HAP-1 (cell line): ENCODE data around the gene APEX1.

Experiments used
- DNase-seq, 2 experiments: peaks; one replicate each; pipeline ENCODE4 v3.0.0-alpha.2; 2016 to 2020; ENCODE audit warnings: low spot score in 2 of 2
- H3K27me3 ChIP-seq: fragments of 250-450 bp; sonication (Bioruptor Pico); 2 replicates; pipeline ENCODE4 v1.5.1; 2020; ENCODE audit warnings: low read depth, mild to moderate bottlenecking, moderate library complexity
- H3K36me3 ChIP-seq: fragments of 250-450 bp; sonication (Bioruptor Pico); replicated peaks from 2 replicates; pipeline ENCODE4 v1.5.1; 2020; ENCODE audit warnings: mild to moderate bottlenecking
- H3K4me1 ChIP-seq: fragments of 250-450 bp; sonication (Bioruptor Pico); 2 replicates; pipeline ENCODE4 v1.5.1; 2020; ENCODE audit warnings: mild to moderate bottlenecking
- H3K4me3 ChIP-seq: fragments of 250-450 bp; sonication (Bioruptor Pico); 2 replicates; pipeline ENCODE4 v1.5.1; 2020; ENCODE audit warnings: mild to moderate bottlenecking, moderate library complexity
- H3K9me3 ChIP-seq: fragments of 250-450 bp; sonication (Bioruptor Pico); 2 replicates; pipeline ENCODE4 v1.5.1; 2020; ENCODE audit warnings: mild to moderate bottlenecking, moderate library complexity
- in situ Hi-C: fragments of 300-500 bp; cut with MboI; formaldehyde crosslinking; loops from 3 replicates; pipeline ENCODE4 v1.14.3; 2020; ENCODE audit warnings: low sequenced_read_pairs, inconsistent platforms, mixed read lengths

Gene APEX1

DNA sequence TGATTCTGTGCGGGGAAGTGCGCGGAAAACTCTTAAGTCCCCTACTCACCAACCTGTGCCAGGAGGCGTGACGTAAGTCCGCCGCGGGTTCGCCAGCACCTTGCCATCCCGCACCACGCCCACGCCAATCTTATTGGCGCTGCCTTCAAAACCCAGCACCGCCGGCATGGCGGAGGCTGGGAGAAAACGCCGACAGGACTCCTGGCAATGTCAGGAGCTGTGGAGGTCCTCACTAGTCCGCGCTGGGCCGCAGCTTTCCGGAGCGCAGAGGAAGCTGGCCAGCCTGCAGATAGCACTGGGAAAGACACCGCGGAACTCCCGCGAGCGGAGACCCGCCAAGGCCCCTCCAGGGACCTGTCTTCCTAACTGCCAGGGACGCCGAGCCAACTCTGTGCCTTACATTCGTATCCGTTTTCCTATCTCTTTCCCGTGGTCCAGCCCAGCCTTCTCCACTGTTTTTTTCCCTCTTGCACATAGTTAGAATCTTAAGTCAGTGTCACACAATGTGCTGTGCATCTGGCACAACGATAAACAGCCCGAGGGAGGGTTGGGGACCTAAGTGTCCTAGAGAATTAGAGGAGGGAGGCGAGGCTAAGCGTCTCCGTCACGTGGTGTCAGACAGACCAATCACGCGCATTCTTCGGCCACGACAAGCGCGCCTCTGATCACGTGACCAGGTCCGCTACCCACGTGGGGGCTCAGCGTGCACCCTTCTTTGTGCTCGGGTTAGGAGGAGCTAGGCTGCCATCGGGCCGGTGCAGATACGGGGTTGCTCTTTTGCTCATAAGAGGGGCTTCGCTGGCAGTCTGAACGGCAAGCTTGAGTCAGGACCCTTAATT, at the start of gene APEX1, which contains the start of gene OSGEP:
Gene APEX1 (plus strand): TSS at position 711 of the 839 bp plus-strand sequence. CDS start 420 bp downstream, outside the sequence.
Gene OSGEP (minus strand): TSS at position 297 of the 839 bp plus-strand sequence. CDS start 129 bp downstream, at position 168.
- peaks cover 55% of the 10 kb centered on the region for H3K36me3 ChIP-seq
- peak; percentile 99 for DNase-seq
- in situ Hi-C loops = loop anchor here (5.0 kb wide), 1 partner anchor 37 kb away; no protein-coding TSS in a partner anchor

GRCh38 chr14:20409226-20409625, 45.8 kb upstream of the APEX1 start:
- in situ Hi-C loops = no loop called here

More for the DNA sequence above, at the start of gene APEX1, which contains the start of gene OSGEP:
- H3K27me3 ChIP-seq = no peaks in the 10 kb centered on the region
- peak within 1 kb of the TSS; percentile 72 for H3K4me3 ChIP-seq
- H3K9me3 ChIP-seq = no peaks in the 10 kb centered on the region
- H3K4me1 ChIP-seq = peaks cover 5% of the 10 kb centered on the region; the same call in 1 of the 2 replicates

DNA sequence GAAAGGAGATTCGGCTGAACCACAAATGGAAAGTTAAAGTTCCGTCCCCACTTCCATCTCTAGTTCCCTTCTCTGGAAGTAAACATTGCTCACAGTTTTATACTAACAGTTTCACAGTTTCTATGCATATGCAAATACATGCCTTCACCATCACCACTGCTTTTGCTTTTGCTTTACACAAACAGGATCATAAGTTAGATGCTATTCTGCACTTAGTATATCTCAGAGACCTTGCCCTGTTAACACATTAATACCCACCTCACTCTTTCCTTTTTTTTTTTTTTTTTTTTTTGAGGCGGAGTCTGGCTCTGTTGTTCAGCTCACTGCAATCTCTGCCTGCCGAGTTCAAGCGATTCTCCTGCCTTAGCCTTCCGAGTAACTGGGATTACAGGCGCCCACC, 42.6 kb upstream of the APEX1 start:
- Histone ChIP-seq H3K36me3 (peaks cover 5% of the 10 kb centered on the region; the same call in 1 of the 2 replicates), H3K4me1 (peaks cover 17% of the 10 kb centered on the region), H3K27me3 (no peaks in the 10 kb centered on the region), H3K4me3 (peak overlapping the region; percentile 90), H3K9me3 (no peaks in the 10 kb centered on the region)
- in situ Hi-C loops = no loop called here
- no peak for DNase-seq

More at GRCh38 chr14:20409226-20409625, 45.8 kb upstream of the APEX1 start:
- DNase-seq = no peak
- Histone ChIP-seq H3K36me3 (peaks cover 9% of the 10 kb centered on the region; the same call in 1 of the 2 replicates), H3K9me3 (no peaks in the 10 kb centered on the region), H3K4me3 (no peak overlapping the region), H3K27me3 (no peaks in the 10 kb centered on the region), H3K4me1 (peaks cover 14% of the 10 kb centered on the region)

DNA sequence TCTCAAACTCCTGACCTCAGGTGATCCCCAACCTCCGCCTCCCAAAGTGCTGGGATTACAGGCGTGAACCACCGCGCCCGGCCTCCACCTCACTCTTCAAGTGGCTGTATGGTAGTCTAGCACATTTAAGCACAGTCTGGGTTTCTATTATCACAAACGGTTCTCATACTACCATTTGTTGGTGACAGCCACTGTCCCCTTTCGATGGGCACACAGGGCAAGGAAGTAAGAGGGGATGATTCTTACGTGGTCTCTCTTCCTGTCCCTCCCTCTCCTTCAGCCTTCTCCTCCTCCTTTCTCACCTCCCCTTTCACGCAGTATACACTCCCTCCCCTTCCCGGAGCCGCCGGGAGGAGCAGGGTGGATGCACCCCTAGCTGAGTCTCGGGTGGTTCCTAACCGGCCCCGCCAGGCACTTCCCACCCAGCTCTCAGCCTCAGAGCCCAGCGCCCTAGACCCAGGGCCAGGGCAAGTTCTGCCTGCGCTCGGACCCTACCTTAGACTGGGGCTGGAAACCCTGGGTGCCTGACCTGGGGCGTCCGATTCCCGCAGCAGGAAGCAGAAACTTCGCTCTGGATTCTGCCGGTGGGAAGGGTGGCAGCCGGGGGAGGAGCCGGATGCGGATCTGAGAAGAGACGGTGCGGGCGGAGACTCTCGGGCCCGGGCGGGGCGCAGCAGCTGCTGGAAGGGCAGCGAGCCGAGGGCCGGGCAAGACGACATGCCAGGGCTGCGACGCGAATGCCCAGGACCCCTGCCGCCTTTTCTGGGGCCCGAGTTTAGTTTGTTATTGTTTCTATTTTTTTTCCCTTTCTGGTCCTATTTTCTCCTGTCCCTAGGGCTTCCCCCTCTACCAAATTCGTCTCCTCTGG, 41.9 kb upstream of the APEX1 start, which contains the start of gene TEP1:
Gene TEP1 (minus strand): TSS at position 626 of the 868 bp plus-strand sequence. CDS start 5,062 bp downstream, outside the sequence.
- peak; percentile 84 to 91 for DNase-seq
- in situ Hi-C loops = no loop called here
- Histone ChIP-seq H3K27me3 (no peaks in the 10 kb centered on the region), H3K9me3 (no peaks in the 10 kb centered on the region), H3K36me3 (no peaks in the 10 kb centered on the region; the same call in 1 of the 2 replicates), H3K4me3 (peak within 1 kb of the TSS; percentile 90), H3K4me1 (peaks cover 17% of the 10 kb centered on the region)

DNA sequence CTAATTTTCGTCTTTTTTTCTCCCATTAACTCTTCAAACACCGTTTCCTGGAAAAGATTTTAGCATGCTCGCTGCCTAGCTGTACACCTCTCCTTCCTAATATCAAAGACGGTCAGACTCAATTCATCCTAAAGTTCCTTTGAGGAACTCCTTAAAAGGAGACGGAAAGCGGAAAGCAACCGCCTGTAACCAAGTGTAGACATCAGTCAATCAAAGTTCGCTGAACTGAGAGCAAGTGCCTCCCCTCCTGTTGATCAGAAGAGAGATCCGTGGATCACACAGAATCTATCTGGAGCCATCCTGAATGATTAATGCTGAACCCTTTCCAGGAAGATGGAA, 41.3 kb upstream of the APEX1 start:
- Histone ChIP-seq H3K36me3 (no peaks in the 10 kb centered on the region), H3K27me3 (no peaks in the 10 kb centered on the region), H3K4me3 (peak overlapping the region; percentile 90), H3K9me3 (no peaks in the 10 kb centered on the region), H3K4me1 (peaks cover 17% of the 10 kb centered on the region)
- peak in 1 of 2 experiments; percentile 11 for DNase-seq
- in situ Hi-C loops = no loop called here

DNA sequence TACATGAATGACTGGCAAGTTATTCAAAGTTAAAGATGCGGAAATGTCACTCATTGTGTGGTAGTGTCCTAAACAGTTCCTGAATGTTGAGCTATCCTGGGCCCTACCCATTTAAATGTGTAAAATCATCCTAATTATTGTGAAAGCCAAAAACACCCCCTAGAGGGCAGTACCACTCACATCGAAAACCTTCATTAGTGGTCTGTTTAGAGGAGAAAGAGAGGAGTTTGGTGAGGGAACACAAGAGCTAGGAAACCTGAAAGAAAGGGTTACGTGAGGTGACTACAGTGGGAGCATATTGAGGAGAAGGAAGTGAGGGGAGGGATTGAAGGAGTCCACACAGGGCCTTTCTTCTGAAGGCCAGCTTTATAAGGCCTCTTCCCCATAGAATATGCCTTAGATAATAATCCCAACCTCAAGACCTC, 39.2 kb upstream of the APEX1 start:
- no peaks in the 10 kb centered on the region for H3K36me3 ChIP-seq
- H3K4me1 ChIP-seq = peaks cover 17% of the 10 kb centered on the region
- DNase-seq = peak; percentile 59 to 70
- H3K27me3 ChIP-seq = no peaks in the 10 kb centered on the region
- no peak overlapping the region for H3K4me3 ChIP-seq
- in situ Hi-C loops = loop anchor here (5.0 kb wide), 1 partner anchor 37 kb away; the partner anchor contains the start of gene OSGEP
- H3K9me3 ChIP-seq = no peaks in the 10 kb centered on the region

- no peak overlapping the region for H3K4me3 ChIP-seq
- in situ Hi-C loops = loop anchor here (5.0 kb wide), 1 partner anchor 36 kb away; the partner anchor contains the start of gene OSGEP
- no peaks in the 10 kb centered on the region for H3K36me3 ChIP-seq
- peaks cover 21% of the 10 kb centered on the region for H3K4me1 ChIP-seq
- H3K9me3 ChIP-seq = no peaks in the 10 kb centered on the region
- DNase-seq = no peak
- no peaks in the 10 kb centered on the region for H3K27me3 ChIP-seq
Measured at GRCh38 chr14:20416223-20416622, 38.8 kb upstream of the APEX1 start.

DNA sequence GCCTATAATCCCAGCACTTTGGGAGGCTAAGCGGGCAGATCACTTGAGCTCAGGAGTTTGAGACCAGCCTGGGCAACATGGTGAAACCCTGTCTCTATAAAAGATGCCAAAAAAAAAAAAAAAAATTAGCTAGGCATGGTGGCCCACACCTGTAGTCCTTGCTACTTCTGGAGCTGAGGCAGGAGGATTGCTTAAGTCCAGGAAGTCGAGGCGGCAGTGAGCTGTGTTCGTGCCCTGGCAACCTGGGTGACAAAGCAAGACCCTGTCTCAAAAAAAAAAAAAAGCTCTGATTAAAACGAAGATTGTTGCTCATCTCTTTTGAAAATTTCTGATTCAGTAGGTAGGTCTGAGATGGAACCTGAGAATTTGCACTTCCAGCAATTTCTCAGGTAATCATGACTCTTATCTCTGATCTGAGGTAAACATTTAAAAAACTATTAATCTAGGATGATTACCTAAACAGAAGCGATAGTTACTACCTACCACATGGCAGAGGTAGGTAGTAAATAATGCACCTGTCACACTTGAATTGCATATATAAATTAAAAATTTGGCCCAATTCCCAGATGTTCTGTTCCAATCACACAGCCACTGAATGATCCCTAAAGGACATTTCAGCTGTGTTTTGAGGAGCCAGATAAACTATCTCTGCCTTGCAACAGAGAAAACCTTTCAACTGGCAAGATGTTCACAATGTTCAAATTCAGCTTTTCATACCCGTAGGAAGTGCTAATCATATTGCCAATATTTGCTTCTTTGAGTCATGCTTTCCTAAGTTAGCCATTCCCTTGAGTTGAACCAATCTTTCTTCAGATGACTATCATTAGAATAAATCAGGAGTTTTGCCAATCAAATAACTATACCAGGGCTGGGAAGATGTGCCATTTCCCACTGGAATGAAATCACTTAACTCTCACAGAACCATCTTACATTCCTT, 37.5 kb upstream of the APEX1 start:
- in situ Hi-C loops = loop anchor here (5.0 kb wide), 1 partner anchor 35 kb away; the partner anchor contains the start of gene OSGEP
- Histone ChIP-seq H3K27me3 (no peaks in the 10 kb centered on the region), H3K4me3 (no peak overlapping the region), H3K36me3 (no peaks in the 10 kb centered on the region), H3K4me1 (peaks cover 21% of the 10 kb centered on the region), H3K9me3 (no peaks in the 10 kb centered on the region)
- no peak for DNase-seq

DNA sequence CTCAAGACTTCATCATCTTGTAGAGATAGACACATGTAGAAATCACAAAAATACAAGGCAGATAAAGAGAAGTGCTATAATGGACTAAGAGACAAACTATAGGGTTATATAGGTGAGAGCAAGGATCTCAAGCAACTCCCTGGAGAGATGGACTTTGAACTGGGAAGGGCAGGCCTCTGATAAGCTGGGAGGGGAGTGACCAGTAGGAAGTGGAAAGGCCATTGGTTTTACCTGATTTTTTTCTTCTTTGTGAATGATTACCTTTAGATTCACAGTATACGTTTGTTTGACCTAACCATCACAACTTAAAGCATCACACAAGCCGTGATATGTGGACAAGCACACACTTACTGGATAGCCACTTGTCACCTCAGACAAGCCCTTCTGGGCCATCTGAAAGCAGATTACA, 36.5 kb upstream of the APEX1 start:
- DNase-seq = no peak
- no peaks in the 10 kb centered on the region for H3K9me3 ChIP-seq
- no peak overlapping the region for H3K4me3 ChIP-seq
- H3K4me1 ChIP-seq = peaks cover 27% of the 10 kb centered on the region
- in situ Hi-C loops = loop anchor here (5.0 kb wide), 1 partner anchor 34 kb away; the partner anchor contains the start of gene OSGEP
- H3K36me3 ChIP-seq = no peaks in the 10 kb centered on the region
- no peaks in the 10 kb centered on the region for H3K27me3 ChIP-seq

DNA sequence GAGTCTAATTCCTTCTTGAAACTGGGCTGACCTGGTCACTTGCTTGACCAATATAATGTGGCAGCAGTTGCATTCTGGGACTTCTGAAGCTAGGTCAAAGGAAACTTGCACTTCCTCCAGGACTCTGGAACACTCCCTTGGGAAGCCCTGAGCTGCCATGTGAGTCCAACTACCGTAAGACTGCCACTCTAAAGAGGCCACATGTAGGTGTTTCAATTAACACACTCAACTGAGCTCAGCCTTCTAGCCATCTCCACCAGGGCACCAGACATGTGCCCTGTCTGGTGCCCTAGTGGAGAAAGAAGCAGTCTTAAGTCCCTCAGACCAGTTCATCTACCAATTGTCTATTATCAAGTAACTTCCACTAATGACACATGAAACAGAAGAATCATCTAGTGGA, 35.6 kb upstream of the APEX1 start:
- H3K4me1 ChIP-seq = peaks cover 22% of the 10 kb centered on the region
- no peaks in the 10 kb centered on the region for H3K27me3 ChIP-seq
- no peaks in the 10 kb centered on the region for H3K36me3 ChIP-seq
- no peak for DNase-seq
- H3K4me3 ChIP-seq = no peak overlapping the region
- in situ Hi-C loops = loop anchor here (5.0 kb wide), 1 partner anchor 33 kb away; the partner anchor contains the start of gene OSGEP
- H3K9me3 ChIP-seq = no peaks in the 10 kb centered on the region

- H3K4me1 ChIP-seq = peaks cover 19% of the 10 kb centered on the region
- in situ Hi-C loops = no loop called here
Measured at GRCh38 chr14:20421267-20421666, 33.8 kb upstream of the APEX1 start.

DNA sequence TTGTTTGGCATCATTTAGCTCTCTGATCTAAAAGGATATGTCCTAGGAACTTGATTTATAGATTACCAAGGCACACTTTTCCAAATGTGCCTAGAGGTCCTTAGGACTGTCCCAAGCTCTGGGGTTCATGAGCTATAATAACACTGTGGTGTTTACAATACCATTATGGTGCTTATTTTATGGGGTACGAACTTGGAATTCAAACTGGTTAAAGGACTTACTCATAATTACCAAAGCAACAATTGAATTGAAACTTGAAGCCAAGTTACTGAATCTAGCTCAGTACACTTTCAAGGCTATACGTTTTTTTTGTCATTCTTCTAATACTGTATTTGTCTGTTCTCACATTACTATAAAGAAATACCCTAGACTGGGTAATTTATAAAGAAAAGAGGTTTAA, 32.1 kb upstream of the APEX1 start:
- H3K9me3 ChIP-seq = no peaks in the 10 kb centered on the region
- no peak overlapping the region for H3K4me3 ChIP-seq
- in situ Hi-C loops = no loop called here
- no peak for DNase-seq
- no peaks in the 10 kb centered on the region for H3K27me3 ChIP-seq
- H3K36me3 ChIP-seq = no peaks in the 10 kb centered on the region
- peaks cover 19% of the 10 kb centered on the region for H3K4me1 ChIP-seq

More at GRCh38 chr14:20421267-20421666, 33.8 kb upstream of the APEX1 start:
- Histone ChIP-seq H3K36me3 (no peaks in the 10 kb centered on the region), H3K4me3 (no peak overlapping the region), H3K9me3 (no peaks in the 10 kb centered on the region), H3K27me3 (no peaks in the 10 kb centered on the region)
- DNase-seq = peak in 1 of 2 experiments; percentile 31
